IMR-90 (cell line): ENCODE measurements around the gene SMOC1. TPM values are rescaled to one million over a fixed set of nuclear protein-coding genes. Genes with fewer than 3 reads are reported as not detected.

Source experiments
- ATAC-seq: fragments of 200-7000 bp; cut with Tn5 transposase; 2 replicates; pipeline ENCODE4 v1.9.1; 2020; ENCODE audit warnings: low read depth, mild to moderate bottlenecking, moderate library complexity
- BruUV-seq: library from RNA; stranded (reverse); fragments of 400-500 nt; replicated peaks from 2 replicates; lab custom pipeline; 2021; lab: Mats Ljungman, UMichigan
- CTCF ChIA-PET: fragments of 300-600 bp; formaldehyde crosslinking; extraction: SDS; loops from one replicate; lab custom pipeline; 2021; ENCODE audit warnings: antibody characterized with exemption; lab: Yijun Ruan, JAX
- POLR2A ChIA-PET: fragments of 300-600 bp; sonication (Branson Sonifier 250); formaldehyde crosslinking; loops from one replicate; lab custom pipeline; 2022; ENCODE audit warnings: antibody characterized with exemption; ENCODE audit not compliant: unreplicated experiment; lab: Charles Lee
- DNase-seq: peaks from one replicate; pipeline ENCODE4 v3.0.0; 2013
- H2AFZ ChIP-seq: replicated peaks from 2 replicates; pipeline ENCODE3; 2013; ENCODE audit warnings: low read length, mild to moderate bottlenecking; ENCODE audit not compliant: poor library complexity
- H2AK5ac ChIP-seq: 2 replicates; pipeline ENCODE4 v1.6.1; 2013; ENCODE audit warnings: low read depth, low read length, inconsistent platforms
- H2AK9ac ChIP-seq: replicated peaks from 2 replicates; pipeline ENCODE3; 2013; ENCODE audit warnings: mild to moderate bottlenecking, low read depth, low read length, moderate library complexity; ENCODE audit not compliant: poor library complexity
- H2BK120ac ChIP-seq: 2 replicates; pipeline ENCODE4 v1.6.1; 2013; ENCODE audit warnings: low read depth, low read length, inconsistent platforms
- H2BK15ac ChIP-seq: 3 replicates; pipeline ENCODE4 v1.6.1; 2013; ENCODE audit warnings: low read depth, low read length, inconsistent platforms
- H2BK20ac ChIP-seq: 2 replicates; pipeline ENCODE4 v1.6.1; 2013; ENCODE audit warnings: low read depth, mild to moderate bottlenecking, inconsistent platforms, low read length, moderate library complexity
- H2BK5ac ChIP-seq: 2 replicates; pipeline ENCODE4 v1.6.1; 2013; ENCODE audit warnings: mild to moderate bottlenecking, low read depth, low read length, inconsistent platforms; ENCODE audit not compliant: poor library complexity, severe bottlenecking
- H3K14ac ChIP-seq: replicated peaks from 2 replicates; pipeline ENCODE4 v1.6.1; 2013; ENCODE audit warnings: low read depth, low read length, inconsistent platforms
- H3K18ac ChIP-seq: 2 replicates; pipeline ENCODE4 v1.6.1; 2013; ENCODE audit warnings: low read depth, low read length, control low read depth
- H3K23ac ChIP-seq: 2 replicates; pipeline ENCODE4 v1.6.1; 2013; ENCODE audit warnings: low read depth, low read length, inconsistent platforms
- H3K27ac ChIP-seq: 2 replicates; pipeline ENCODE4 v1.5.1; 2013; ENCODE audit warnings: mild to moderate bottlenecking, control low read depth, low read length; ENCODE audit not compliant: insufficient read depth
- H3K27me3 ChIP-seq: 2 replicates; pipeline ENCODE4 v1.6.1; 2013; ENCODE audit warnings: low read length; ENCODE audit not compliant: control insufficient read depth, insufficient read depth
- H3K36me3 ChIP-seq: 2 replicates; pipeline ENCODE4 v1.6.1; 2013; ENCODE audit warnings: low read length, mixed read lengths; ENCODE audit not compliant: control insufficient read depth, insufficient read depth
- H3K4ac ChIP-seq: 2 replicates; pipeline ENCODE4 v1.6.1; 2013; ENCODE audit warnings: low read depth, low read length, inconsistent platforms
- H3K4me1 ChIP-seq: 2 replicates; pipeline ENCODE4 v1.6.1; 2013; ENCODE audit warnings: low read length, mixed read lengths; ENCODE audit not compliant: control insufficient read depth, insufficient read depth
- H3K4me2 ChIP-seq: 2 replicates; pipeline ENCODE4 v1.6.1; 2013; ENCODE audit warnings: low read depth, mild to moderate bottlenecking, control low read depth, low read length, moderate library complexity
- H3K4me3 ChIP-seq: 2 replicates; pipeline ENCODE4 v1.5.1; 2013; ENCODE audit warnings: low read depth, mild to moderate bottlenecking, control low read depth, low read length, moderate library complexity; ENCODE audit not compliant: insufficient read depth
- H3K56ac ChIP-seq: 2 replicates; pipeline ENCODE4 v1.6.1; 2013; ENCODE audit warnings: low read length, inconsistent platforms; ENCODE audit not compliant: insufficient read depth; ENCODE audit errors: extremely low read depth
- H3K79me1 ChIP-seq, 2 experiments: 2 replicates each; pipeline ENCODE4 v1.6.1; 2013; ENCODE audit warnings: low read length in 2 of 2, inconsistent platforms in 1 of 2, low read depth in 1 of 2
- H3K9ac ChIP-seq: 2 replicates; pipeline ENCODE4 v1.6.1; 2013; ENCODE audit warnings: low read depth, low read length, control low read depth
- H3K9me1 ChIP-seq: 2 replicates; pipeline ENCODE4 v1.6.1; 2013; ENCODE audit warnings: low read length, inconsistent platforms; ENCODE audit not compliant: insufficient read depth
- H3K9me3 ChIP-seq: 2 replicates; pipeline ENCODE4 v1.6.1; 2013; ENCODE audit warnings: low read length; ENCODE audit not compliant: control insufficient read depth, insufficient read depth
- H4K20me1 ChIP-seq: 2 replicates; pipeline ENCODE4 v1.6.1; 2013; ENCODE audit warnings: low read length, inconsistent platforms; ENCODE audit not compliant: insufficient read depth
- H4K5ac ChIP-seq: 2 replicates; pipeline ENCODE4 v1.6.1; 2013; ENCODE audit warnings: mild to moderate bottlenecking, low read depth, low read length, control low read depth
- H4K8ac ChIP-seq, 2 experiments: 2 replicates each; pipeline ENCODE4 v1.6.1; 2013; ENCODE audit warnings: low read depth in 2 of 2, low read length in 2 of 2, control low read depth in 1 of 2, inconsistent platforms in 1 of 2
- H4K91ac ChIP-seq: 2 replicates; pipeline ENCODE4 v1.6.1; 2013; ENCODE audit warnings: low read depth, low read length, inconsistent platforms; ENCODE audit not compliant: insufficient read depth
- BHLHE40 ChIP-seq: fragments of 150-350 bp; IDR thresholded peaks from 2 replicates; pipeline ENCODE4 v1.6.1; 2016; ENCODE audit warnings: mild to moderate bottlenecking, low read depth, low read length
- CEBPB ChIP-seq: IDR thresholded peaks from 2 replicates; pipeline ENCODE4 v1.6.1; 2012; ENCODE audit warnings: low read depth, low read length, improper control_type of control experiment
- CHD1 ChIP-seq: IDR thresholded peaks from 2 replicates; pipeline ENCODE4 v1.6.1; 2012; ENCODE audit warnings: low read depth, low read length, improper control_type of control experiment
- FOS ChIP-seq: fragments of 150-350 bp; IDR thresholded peaks from 2 replicates; pipeline ENCODE4 v1.6.1; 2016; ENCODE audit warnings: low read depth, low read length
- MAFK ChIP-seq: IDR thresholded peaks from 2 replicates; pipeline ENCODE4 v1.6.1; 2012; ENCODE audit warnings: low read depth, low read length, improper control_type of control experiment
- MAZ ChIP-seq: IDR thresholded peaks from 2 replicates; pipeline ENCODE4 v1.6.1; 2012; ENCODE audit warnings: low read depth, mild to moderate bottlenecking, low read length, improper control_type of control experiment, moderate library complexity, borderline replicate concordance
- MXI1 ChIP-seq: IDR thresholded peaks from 2 replicates; pipeline ENCODE4 v1.6.1; 2012; ENCODE audit warnings: low read depth, mild to moderate bottlenecking, low read length, moderate library complexity, borderline replicate concordance
- NFE2L2 ChIP-seq: fragments of 150-350 bp; IDR thresholded peaks from 2 replicates; pipeline ENCODE4 v1.6.1; 2016; ENCODE audit warnings: low read depth, mild to moderate bottlenecking, low read length
- POLR2A ChIP-seq: IDR thresholded peaks from 2 replicates; pipeline ENCODE4 v1.6.1; 2012; ENCODE audit warnings: mild to moderate bottlenecking, low read depth, low read length
- RAD21 ChIP-seq: IDR thresholded peaks from 2 replicates; pipeline ENCODE4 v1.6.1; 2012; ENCODE audit warnings: low read length, improper control_type of control experiment
- RCOR1 ChIP-seq: IDR thresholded peaks from 2 replicates; pipeline ENCODE4 v1.6.1; 2012; ENCODE audit warnings: mild to moderate bottlenecking, low read length, improper control_type of control experiment; ENCODE audit not compliant: insufficient replicate concordance
- RFX5 ChIP-seq: IDR thresholded peaks from 2 replicates; pipeline ENCODE4 v1.8.0; 2012; ENCODE audit warnings: low read depth, mild to moderate bottlenecking, low read length, moderate library complexity
- SMC3 ChIP-seq: fragments of 150-350 bp; IDR thresholded peaks from 2 replicates; pipeline ENCODE4 v1.6.1; 2016; ENCODE audit warnings: low read depth, mild to moderate bottlenecking, antibody characterized with exemption, low read length, moderate library complexity
- WGBS, 2 experiments: methylation state at CpG; one replicate each; pipeline versions ENCODE4 v1.1.5 to v1.1.7; 2013; ENCODE audit warnings: missing lambda C conversion rate in 2 of 2; ENCODE audit not compliant: insufficient read length in 1 of 2; ENCODE audit errors: extremely low coverage in 2 of 2; 5-methylcytosine and 5-hydroxymethylcytosine counted together
- dilution Hi-C: fragments of 300-500 bp; cut with HindIII; formaldehyde crosslinking; loops from one replicate; pipeline ENCODE4 v1.14.3; 2018; ENCODE audit warnings: low sequenced_read_pairs; ENCODE audit not compliant: unreplicated experiment
- in situ Hi-C: fragments of 300-500 bp; cut with MboI; formaldehyde crosslinking; loops from 3 replicates; pipeline ENCODE4 v1.14.3; 2019; ENCODE audit warnings: low sequenced_read_pairs, inconsistent platforms, mixed read lengths
- intact Hi-C: fragments of 100-400 bp; cut with micrococcal nuclease; formaldehyde crosslinking; loops from 2 replicates; pipeline ENCODE4 v1.10.0; 2022
- polyA plus RNA-seq, 3 experiments: library from polyadenylated mRNA; depleted of rRNA; stranded (reverse); fragments of >200 nt; gene quantifications; 2 replicates each; pipeline ENCODE4 v1.2.3, GENCODE V29; 2012; ENCODE audit warnings: low replicate concordance in 1 of 3
- total RNA-seq: library from RNA; depleted of rRNA; stranded (reverse); fragments of >200 nt; gene quantifications from 2 replicates; pipeline ENCODE4 v1.2.3, GENCODE V29; 2012
- TF ChIP-seq, protein P1 (sequence below): fragments of 150-350 bp; IDR thresholded peaks from 2 replicates; pipeline ENCODE4 v1.6.1; 2017; ENCODE audit warnings: mild to moderate bottlenecking, antibody characterized with exemption, low read length, low read depth
- TF ChIP-seq, protein P2 (sequence below): conservative IDR thresholded peaks from 2 replicates; pipeline ENCODE4 v1.5.1; 2012; ENCODE audit warnings: mild to moderate bottlenecking, low read depth, low read length, improper control_type of control experiment
- TF ChIP-seq, protein P3 (sequence below): fragments of 150-350 bp; IDR thresholded peaks from 2 replicates; pipeline ENCODE4 v1.6.1; 2016; ENCODE audit warnings: low read depth, mild to moderate bottlenecking, low read length, moderate library complexity, borderline replicate concordance

Gene SMOC1
- total and polyA plus RNA-seq, 2 of the 4 experiments (the other 2 are of a cell fraction): 0.90 to 4.1 TPM

DNA sequence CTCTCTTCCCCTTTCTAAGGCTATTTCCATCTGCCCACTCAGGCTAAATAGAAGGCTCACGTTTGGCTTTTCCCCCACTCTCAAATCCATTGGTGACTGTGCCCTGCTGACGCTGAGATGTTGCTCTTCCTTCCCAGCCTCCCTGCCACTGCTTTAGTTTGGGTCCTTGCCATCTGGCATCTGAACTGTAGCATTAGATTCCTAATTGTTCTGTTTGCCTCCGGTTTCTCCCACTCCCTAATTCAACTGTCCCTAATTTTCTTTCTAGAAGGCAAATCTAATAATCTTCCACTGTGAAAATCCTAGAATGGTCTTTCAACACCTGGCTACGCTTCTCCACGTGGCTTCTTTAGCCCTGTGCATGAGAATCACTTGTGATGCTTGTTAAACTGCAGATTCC is 37.6 kb upstream of the SMOC1 start:
- in situ Hi-C loops: loop anchor here (25.0 kb wide), 1 partner anchor 471 kb away; no protein-coding TSS in a partner anchor

More for the DNA sequence above, 37.6 kb upstream of the SMOC1 start:
- dilution Hi-C loops: no loop called here
- H4K8ac ChIP-seq: no peak overlapping the region
- no peak overlapping the region for H2BK20ac ChIP-seq
- no peak overlapping the region for H2BK5ac ChIP-seq
- H3K27ac ChIP-seq: no peak overlapping the region
- intact Hi-C loops: no loop called here
- H2BK15ac ChIP-seq: no peak overlapping the region
- H4K91ac ChIP-seq: no peak overlapping the region
- no peak overlapping the region for H3K4me2 ChIP-seq
- no peak overlapping the region for H3K14ac ChIP-seq
- H3K36me3 ChIP-seq: no peaks in the 10 kb centered on the region
- ChIA-PET CTCF (no interaction called here), POLR2A (no interaction called here)
- H3K4me3 ChIP-seq: no peak overlapping the region
- DNase-seq (no peak), ATAC-seq (no peak)
- no peak overlapping the region for H3K9ac ChIP-seq
- H3K27me3 ChIP-seq: peaks cover 39% of the 10 kb centered on the region
- no peak overlapping the region for H3K18ac ChIP-seq
- H4K20me1 ChIP-seq: no peaks in the 10 kb centered on the region
- H3K79me1 ChIP-seq: no peaks in the 10 kb centered on the region
- no peak overlapping the region for H2AK9ac ChIP-seq
- no peaks in the 10 kb centered on the region for H3K4me1 ChIP-seq
- H3K4ac ChIP-seq: no peak overlapping the region
- TF ChIP-seq BHLHE40 (no peak), POLR2A (no peak), FOS (no peak), RFX5 (no peak), CHD1 (no peak), MAZ (no peak), RAD21 (no peak), RCOR1 (no peak), NFE2L2 (no peak), MXI1 (no peak), CEBPB (no peak), MAFK (no peak), SMC3 (no peak)
- TF ChIP-seq, protein P1, sequence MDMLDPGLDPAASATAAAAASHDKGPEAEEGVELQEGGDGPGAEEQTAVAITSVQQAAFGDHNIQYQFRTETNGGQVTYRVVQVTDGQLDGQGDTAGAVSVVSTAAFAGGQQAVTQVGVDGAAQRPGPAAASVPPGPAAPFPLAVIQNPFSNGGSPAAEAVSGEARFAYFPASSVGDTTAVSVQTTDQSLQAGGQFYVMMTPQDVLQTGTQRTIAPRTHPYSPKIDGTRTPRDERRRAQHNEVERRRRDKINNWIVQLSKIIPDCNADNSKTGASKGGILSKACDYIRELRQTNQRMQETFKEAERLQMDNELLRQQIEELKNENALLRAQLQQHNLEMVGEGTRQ: no peak
- TF ChIP-seq, protein P2, sequence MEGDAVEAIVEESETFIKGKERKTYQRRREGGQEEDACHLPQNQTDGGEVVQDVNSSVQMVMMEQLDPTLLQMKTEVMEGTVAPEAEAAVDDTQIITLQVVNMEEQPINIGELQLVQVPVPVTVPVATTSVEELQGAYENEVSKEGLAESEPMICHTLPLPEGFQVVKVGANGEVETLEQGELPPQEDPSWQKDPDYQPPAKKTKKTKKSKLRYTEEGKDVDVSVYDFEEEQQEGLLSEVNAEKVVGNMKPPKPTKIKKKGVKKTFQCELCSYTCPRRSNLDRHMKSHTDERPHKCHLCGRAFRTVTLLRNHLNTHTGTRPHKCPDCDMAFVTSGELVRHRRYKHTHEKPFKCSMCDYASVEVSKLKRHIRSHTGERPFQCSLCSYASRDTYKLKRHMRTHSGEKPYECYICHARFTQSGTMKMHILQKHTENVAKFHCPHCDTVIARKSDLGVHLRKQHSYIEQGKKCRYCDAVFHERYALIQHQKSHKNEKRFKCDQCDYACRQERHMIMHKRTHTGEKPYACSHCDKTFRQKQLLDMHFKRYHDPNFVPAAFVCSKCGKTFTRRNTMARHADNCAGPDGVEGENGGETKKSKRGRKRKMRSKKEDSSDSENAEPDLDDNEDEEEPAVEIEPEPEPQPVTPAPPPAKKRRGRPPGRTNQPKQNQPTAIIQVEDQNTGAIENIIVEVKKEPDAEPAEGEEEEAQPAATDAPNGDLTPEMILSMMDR: no peak
- TF ChIP-seq, protein P3, sequence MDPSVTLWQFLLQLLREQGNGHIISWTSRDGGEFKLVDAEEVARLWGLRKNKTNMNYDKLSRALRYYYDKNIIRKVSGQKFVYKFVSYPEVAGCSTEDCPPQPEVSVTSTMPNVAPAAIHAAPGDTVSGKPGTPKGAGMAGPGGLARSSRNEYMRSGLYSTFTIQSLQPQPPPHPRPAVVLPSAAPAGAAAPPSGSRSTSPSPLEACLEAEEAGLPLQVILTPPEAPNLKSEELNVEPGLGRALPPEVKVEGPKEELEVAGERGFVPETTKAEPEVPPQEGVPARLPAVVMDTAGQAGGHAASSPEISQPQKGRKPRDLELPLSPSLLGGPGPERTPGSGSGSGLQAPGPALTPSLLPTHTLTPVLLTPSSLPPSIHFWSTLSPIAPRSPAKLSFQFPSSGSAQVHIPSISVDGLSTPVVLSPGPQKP: no peak
- no peak overlapping the region for H2AFZ ChIP-seq
- no peak overlapping the region for H2BK120ac ChIP-seq
- H3K23ac ChIP-seq: no peak overlapping the region
- no peaks in the 10 kb centered on the region for H3K9me1 ChIP-seq
- no TSS peak for BruUV-seq
- no peaks in the 10 kb centered on the region for H3K9me3 ChIP-seq
- WGBS, 2 experiments: 0% methylated on average over 1 of the region's 5 CpGs; no CpG with 5 or more reads in 1 of the 2 experiments
- no peak overlapping the region for H2AK5ac ChIP-seq
- H4K5ac ChIP-seq: no peak overlapping the region
- no peak overlapping the region for H3K56ac ChIP-seq
